IMR-90 (cell line): ENCODE measurements around the gene NEMP1.

ENCODE experiments used
- CTCF ChIP-seq: conservative IDR thresholded peaks from 2 replicates; pipeline ENCODE4 v1.5.1; 2012; ENCODE audit warnings: mild to moderate bottlenecking, low read depth, low read length, improper control_type of control experiment
- FOS ChIP-seq: fragments of 150-350 bp; IDR thresholded peaks from 2 replicates; pipeline ENCODE4 v1.6.1; 2016; ENCODE audit warnings: low read depth, low read length
- MAFK ChIP-seq: IDR thresholded peaks from 2 replicates; pipeline ENCODE4 v1.6.1; 2012; ENCODE audit warnings: low read depth, low read length, improper control_type of control experiment
- MXI1 ChIP-seq: IDR thresholded peaks from 2 replicates; pipeline ENCODE4 v1.6.1; 2012; ENCODE audit warnings: low read depth, mild to moderate bottlenecking, low read length, moderate library complexity, borderline replicate concordance
- POLR2A ChIP-seq: IDR thresholded peaks from 2 replicates; pipeline ENCODE4 v1.6.1; 2012; ENCODE audit warnings: mild to moderate bottlenecking, low read depth, low read length
- RCOR1 ChIP-seq: IDR thresholded peaks from 2 replicates; pipeline ENCODE4 v1.6.1; 2012; ENCODE audit warnings: mild to moderate bottlenecking, low read length, improper control_type of control experiment; ENCODE audit not compliant: insufficient replicate concordance
- RFX5 ChIP-seq: IDR thresholded peaks from 2 replicates; pipeline ENCODE4 v1.8.0; 2012; ENCODE audit warnings: low read depth, mild to moderate bottlenecking, low read length, moderate library complexity
- SMC3 ChIP-seq: fragments of 150-350 bp; IDR thresholded peaks from 2 replicates; pipeline ENCODE4 v1.6.1; 2016; ENCODE audit warnings: low read depth, mild to moderate bottlenecking, antibody characterized with exemption, low read length, moderate library complexity

GRCh38 chr12:57047981-57048380 is 30.6 kb downstream of the NEMP1 start:
- TF ChIP-seq RCOR1 = no peak
- no peak for TF ChIP-seq MAFK
- TF ChIP-seq CTCF = no peak
- TF ChIP-seq POLR2A = no peak
- TF ChIP-seq SMC3 = no peak
- TF ChIP-seq MXI1 = no peak
- TF ChIP-seq RFX5 = no peak
- no peak for TF ChIP-seq FOS
